Activated CD8-positive, alpha-beta memory T cell treated with anti-CD3 and anti-CD28 coated beads, Interleukin-2, amount 50 U/mL, for 1 hour (primary cell): Measurements from ENCODE around the gene C12orf60.
A peak's percentile ranks its signal among the peaks of the same experiment; 100 is the strongest.

Experiments
- DNase-seq: peaks from one replicate; pipeline ENCODE4 v3.0.0-alpha.2; 2020; ENCODE audit errors: extremely low read depth

The C12orf60 gene

GRCh38 chr12:14834509-14834908 is 31.0 kb downstream of the C12orf60 start:
- no peak for DNase-seq

GRCh38 chr12:14836336-14837210 is 33.1 kb downstream of the C12orf60 start:
- no peak for DNase-seq

GRCh38 chr12:14839262-14839661 is 35.8 kb downstream of the C12orf60 start:
- no peak for DNase-seq

- no peak for DNase-seq
These were observed 37.1 kb downstream of the C12orf60 start for GRCh38 chr12:14840616-14841015.

- no peak for DNase-seq
These were observed 38.3 kb downstream of the C12orf60 start for GRCh38 chr12:14841761-14842160.

GRCh38 chr12:14842315-14842714 is 38.8 kb downstream of the C12orf60 start:
- no peak for DNase-seq

- DNase-seq = no peak
These were observed 40.0 kb downstream of the C12orf60 start, which contains the start of gene ART4 for GRCh38 chr12:14843425-14843887. Gene ART4, minus strand, starts transcription at chr12:14843526. Its CDS starts 413 bp downstream, at chr12:14843113.

GRCh38 chr12:14844401-14844800 is 40.9 kb downstream of the C12orf60 start:
- no peak for DNase-seq

GRCh38 chr12:14845350-14845750 is 41.9 kb downstream of the C12orf60 start:
- peak; percentile 7 for DNase-seq

GRCh38 chr12:14846042-14846587 is 42.6 kb downstream of the C12orf60 start:
- DNase-seq = no peak

- DNase-seq = no peak
These were observed 43.6 kb downstream of the C12orf60 start for GRCh38 chr12:14846876-14847580.

- no peak for DNase-seq
These were observed 46.2 kb downstream of the C12orf60 start for GRCh38 chr12:14849661-14850060.

GRCh38 chr12:14850929-14851663 is 47.6 kb downstream of the C12orf60 start:
- no peak for DNase-seq

- DNase-seq = no peak
These were observed 49.4 kb downstream of the C12orf60 start for GRCh38 chr12:14852880-14853279.

GRCh38 chr12:14853961-14854360 is 50.5 kb downstream of the C12orf60 start:
- DNase-seq = no peak

- DNase-seq = no peak
These were observed 51.2 kb downstream of the C12orf60 start for GRCh38 chr12:14854586-14855183.

- DNase-seq = no peak
These were observed 55.0 kb downstream of the C12orf60 start for GRCh38 chr12:14858513-14858912.

- DNase-seq = no peak
These were observed 57.0 kb downstream of the C12orf60 start for GRCh38 chr12:14860490-14860889.

- no peak for DNase-seq
These were observed 65.5 kb downstream of the C12orf60 start for GRCh38 chr12:14868916-14869506.

- no peak for DNase-seq
These were observed 67.8 kb downstream of the C12orf60 start for GRCh38 chr12:14871247-14871646.

- no peak for DNase-seq
These were observed 68.4 kb downstream of the C12orf60 start for GRCh38 chr12:14871886-14872285.
